ENCODE results near the gene ATP8A1.

GRCh38 chr4:42513748-42514492 is 143.0 kb downstream of the ATP8A1 start:
- TF ChIP-seq, protein P1, sequence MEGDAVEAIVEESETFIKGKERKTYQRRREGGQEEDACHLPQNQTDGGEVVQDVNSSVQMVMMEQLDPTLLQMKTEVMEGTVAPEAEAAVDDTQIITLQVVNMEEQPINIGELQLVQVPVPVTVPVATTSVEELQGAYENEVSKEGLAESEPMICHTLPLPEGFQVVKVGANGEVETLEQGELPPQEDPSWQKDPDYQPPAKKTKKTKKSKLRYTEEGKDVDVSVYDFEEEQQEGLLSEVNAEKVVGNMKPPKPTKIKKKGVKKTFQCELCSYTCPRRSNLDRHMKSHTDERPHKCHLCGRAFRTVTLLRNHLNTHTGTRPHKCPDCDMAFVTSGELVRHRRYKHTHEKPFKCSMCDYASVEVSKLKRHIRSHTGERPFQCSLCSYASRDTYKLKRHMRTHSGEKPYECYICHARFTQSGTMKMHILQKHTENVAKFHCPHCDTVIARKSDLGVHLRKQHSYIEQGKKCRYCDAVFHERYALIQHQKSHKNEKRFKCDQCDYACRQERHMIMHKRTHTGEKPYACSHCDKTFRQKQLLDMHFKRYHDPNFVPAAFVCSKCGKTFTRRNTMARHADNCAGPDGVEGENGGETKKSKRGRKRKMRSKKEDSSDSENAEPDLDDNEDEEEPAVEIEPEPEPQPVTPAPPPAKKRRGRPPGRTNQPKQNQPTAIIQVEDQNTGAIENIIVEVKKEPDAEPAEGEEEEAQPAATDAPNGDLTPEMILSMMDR (IDR thresholded peaks at IDR 0.05) = no peak
- no peak for TF ChIP-seq POLR2A (IDR thresholded peaks at IDR 0.05)
